Right lung (tissue), 5 donors: ENCODE data around the gene PET117. TPM values are rescaled to one million over a fixed set of nuclear protein-coding genes. Genes with fewer than 3 reads are reported as not detected.
A peak's percentile ranks its signal among the peaks of the same experiment; 100 is the strongest.
"Not testable (repeated sequence)": the region's sequence is repeated elsewhere in the genome, so short reads cannot be mapped to it uniquely, and the experiment has no call there.

Experiments used
- DNase-seq, 2 donors: peaks; one replicate each; pipeline ENCODE4 v3.0.0-alpha.2; 2013
- polyA plus RNA-seq, 5 donors: library from polyadenylated mRNA; unstranded; fragments of 120-200 nt; gene quantifications; one replicate each; pipeline versions ENCODE4 v1.2.1 to v1.2.3, GENCODE V29; 2013; ENCODE audit warnings: inconsistent platforms in 1 of 5, low replicate concordance in 1 of 5; ENCODE audit not compliant: insufficient read length in 5 of 5, insufficient read depth in 1 of 5

The PET117 gene
- polyA plus RNA-seq, 5 donors: 10.9 to 13.0 (median 12.1) TPM

DNA sequence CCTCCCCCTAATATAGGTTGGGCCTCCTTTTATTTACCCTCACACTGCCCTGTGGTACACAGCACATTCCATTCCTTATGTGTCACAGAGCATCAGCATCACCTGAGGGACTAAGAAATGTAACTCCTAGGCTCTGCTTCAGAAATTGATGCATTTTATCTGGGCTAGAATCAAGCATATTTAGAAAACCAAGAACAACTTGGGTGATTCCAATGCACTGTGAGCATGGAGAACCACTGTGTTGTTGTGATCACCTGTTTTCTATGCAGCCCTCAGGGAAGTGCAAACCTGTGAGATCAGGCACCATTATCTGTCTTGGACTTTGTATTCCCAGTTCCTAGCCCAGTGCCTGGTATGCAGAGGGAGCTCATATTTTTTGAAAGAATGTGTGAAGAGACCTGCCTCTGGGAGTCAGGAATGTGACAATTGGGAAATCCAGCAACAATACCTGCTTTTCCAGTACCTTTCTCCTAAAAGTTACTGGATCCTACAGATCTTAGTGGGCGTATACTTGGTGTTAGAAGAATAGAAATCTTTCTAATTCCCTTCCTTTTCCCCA is 7.0 kb downstream of the PET117 start:
- no peak for DNase-seq

GRCh38 chr20:18154342-18154741 is 16.7 kb downstream of the PET117 start:
- DNase-seq: no peak

DNA sequence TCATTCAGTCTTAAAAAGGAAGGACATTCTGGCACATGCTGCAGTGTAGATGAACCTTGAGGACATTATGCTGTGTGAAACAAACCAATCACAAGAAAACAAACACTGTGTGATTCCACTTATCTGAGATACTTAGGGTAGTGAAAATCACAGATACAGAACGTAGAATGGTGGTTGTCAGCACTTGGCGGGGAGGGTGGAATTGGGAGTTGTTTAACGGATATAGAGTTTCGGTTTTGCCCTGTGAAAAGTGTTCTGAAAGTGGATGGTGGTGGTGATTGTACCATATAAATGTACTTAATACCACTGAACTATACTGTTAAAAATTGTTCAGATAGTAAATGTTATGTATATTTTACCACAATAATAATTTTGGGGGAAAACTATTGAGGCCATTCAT is 18.4 kb downstream of the PET117 start:
- DNase-seq: no peak

GRCh38 chr20:18164356-18164755 is 26.7 kb downstream of the PET117 start:
- no peak for DNase-seq

DNA sequence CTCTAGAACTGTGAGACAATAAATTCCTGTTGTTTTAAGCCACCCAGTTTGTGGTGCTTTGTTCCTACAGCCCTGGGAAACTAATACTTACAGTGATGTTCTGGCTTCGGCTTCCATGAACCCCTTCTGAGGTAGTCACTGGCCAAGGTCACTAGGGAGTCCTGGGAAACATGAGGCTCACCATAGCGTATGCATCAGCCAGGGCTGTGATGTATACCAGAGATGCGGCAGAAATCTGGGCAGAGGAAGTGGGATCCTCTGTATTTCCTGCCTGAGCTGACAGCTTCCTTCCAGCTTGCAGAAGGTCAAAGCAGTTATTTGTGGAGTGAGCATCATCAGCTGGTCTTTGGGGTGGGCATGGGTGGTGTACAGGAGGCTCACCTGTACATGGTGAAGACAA is 27.9 kb downstream of the PET117 start:
- no peak for DNase-seq

- no peak for DNase-seq
These were observed 28.7 kb downstream of the PET117 start for GRCh38 chr20:18166241-18166881.

GRCh38 chr20:18166950-18167349 is 29.3 kb downstream of the PET117 start:
- no peak for DNase-seq

- DNase-seq: no peak
These were observed 34.7 kb downstream of the PET117 start for GRCh38 chr20:18172379-18172778.

DNA sequence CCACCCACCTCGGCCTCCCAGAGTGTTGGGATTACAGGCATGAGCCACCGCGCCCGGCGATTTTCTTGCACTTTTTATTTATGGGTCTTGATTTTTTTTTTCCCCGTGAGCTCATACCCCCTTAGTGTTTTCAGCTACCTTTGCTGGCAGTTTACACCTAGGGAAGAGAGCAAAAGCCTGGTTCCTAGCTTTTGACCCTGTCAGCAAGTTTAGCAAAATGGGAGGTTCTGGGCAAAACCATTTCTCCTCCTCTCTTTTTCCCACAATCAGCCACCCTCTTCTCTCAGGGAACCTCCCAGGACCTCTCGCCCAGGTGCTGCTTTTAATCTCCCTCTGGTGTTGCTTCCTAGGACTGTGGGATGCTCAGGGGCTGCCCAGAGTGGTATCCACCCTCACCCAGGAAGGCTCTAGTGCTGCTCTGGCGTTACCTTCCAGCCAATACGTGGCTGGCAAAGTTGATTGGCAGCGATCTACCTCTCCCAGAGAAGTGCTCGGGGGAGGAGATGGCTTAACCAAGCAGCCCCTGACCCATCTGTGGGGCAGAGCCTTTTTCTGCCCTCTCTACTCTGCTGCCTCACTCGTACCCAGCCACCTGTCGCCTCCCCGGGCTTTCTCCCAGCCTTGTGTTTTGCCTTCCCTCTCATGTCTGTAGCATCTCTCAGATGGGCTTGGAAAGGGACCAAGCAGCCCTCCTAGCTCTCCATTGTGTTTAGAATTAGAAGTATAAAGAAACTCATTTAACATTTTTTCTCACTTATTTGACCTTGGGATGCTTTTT is 37.4 kb downstream of the PET117 start:
- DNase-seq: no peak

DNA sequence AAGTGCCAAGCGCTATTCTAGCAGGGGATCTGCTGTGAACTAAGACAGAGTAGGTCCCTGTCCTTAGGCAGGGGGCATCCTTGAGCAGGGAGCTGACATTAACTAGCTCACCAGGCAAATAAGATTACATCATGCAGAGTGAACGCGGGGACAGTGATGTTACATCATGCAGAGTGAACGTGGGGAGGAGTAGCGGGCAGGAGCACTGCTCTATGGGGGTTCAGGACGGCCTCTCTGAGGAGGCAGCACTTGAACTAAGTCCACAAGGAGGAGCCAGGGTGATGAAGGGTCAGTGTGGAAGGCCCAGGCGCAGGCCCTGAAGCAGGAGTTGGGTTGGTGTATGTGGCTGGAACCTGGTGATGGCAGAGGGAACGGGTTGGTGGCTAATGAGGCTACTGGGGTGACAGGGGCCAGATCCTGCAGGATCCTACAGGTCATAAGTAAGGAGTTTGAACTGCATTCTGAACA is 38.7 kb downstream of the PET117 start:
- no peak for DNase-seq

DNA sequence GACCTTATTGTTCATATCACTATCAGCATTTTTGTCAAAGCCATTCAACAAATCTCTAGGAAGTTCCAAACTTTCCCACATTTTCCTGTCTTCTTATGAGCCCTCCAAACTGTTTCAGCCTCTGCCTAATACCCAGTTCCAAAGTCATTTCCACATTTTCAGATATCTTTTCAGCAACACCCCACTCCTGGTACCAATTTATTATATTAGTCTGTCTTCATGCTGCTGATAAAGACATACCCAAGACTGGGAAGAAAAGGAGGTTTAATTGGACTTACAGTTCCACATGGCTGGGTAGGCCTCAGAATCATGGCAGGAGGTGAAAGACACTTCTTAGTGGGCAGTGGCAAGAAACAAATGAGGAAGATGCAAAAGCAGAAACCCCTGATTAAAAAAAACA is 42.7 kb downstream of the PET117 start:
- not testable (repeated sequence) for DNase-seq

- DNase-seq: no peak
These were observed 43.2 kb downstream of the PET117 start for GRCh38 chr20:18180815-18181214.

DNA sequence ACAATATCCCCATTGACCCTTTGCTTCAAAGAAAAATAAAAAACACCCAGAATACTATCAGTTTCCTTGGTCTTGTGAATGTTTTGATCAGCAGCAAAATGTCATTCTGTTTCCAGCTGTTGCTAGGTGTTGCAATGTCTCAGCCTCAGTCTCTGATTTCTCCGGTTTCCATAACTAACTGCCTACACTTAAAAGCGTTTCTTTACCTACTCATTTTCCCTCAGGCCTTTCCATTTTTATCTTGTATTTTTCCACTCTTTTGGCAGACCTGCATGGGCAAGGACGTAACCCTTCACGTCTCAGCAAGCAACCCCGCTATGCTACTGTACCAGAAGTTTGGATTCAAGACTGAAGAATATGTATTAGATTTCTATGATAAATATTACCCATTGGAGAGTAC is 49.4 kb downstream of the PET117 start:
- no peak for DNase-seq

DNA sequence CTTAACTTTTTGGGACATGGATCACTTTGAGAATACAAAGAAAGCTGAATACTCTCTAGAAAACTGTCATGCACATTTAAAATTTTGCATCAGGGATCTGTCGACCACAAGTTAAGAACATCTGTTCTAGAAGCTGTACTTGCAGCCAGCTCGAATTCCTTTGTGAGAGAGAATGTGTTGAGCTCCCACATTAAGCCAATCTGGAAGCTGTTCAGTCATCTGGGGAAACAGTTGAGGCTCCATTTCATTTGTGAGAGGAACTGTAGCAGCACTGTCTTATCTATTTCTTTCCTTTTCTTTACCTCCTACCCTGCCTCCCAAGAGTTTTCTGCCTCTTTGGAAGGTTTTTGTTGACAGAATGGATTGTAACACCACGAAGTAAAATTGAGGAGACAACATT is 50.8 kb downstream of the PET117 start:
- peak in 1 of 2 donors; percentile 2 for DNase-seq

GRCh38 chr20:18190338-18191233 is 52.9 kb downstream of the PET117 start:
- DNase-seq: no peak

DNA sequence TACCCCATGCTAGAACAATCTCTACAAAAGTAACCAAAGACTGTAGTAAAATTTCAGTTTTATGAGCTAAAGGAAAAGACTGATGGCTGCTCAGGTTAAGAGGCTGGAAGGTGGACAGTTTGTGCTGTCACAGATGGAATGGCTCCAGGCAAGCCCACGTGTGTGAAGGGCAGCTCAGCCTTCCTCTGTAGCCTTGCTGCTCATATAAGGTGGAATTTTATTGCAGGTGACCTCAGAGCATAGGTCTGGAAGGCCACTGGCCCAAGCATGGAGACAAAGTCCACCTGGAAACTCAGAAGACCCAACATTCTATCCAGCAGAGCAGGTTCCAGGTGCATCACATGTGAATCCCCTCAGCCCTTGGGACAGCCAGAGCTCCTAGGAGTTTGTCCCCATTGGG is 53.6 kb downstream of the PET117 start:
- no peak for DNase-seq

Other genes starting within 250 kb of the PET117 start
- 100 to 1,000 TPM; 207 to 304 (median 265) TPM for gene SNX5, start 169.1 kb upstream of the PET117 start, polyA plus RNA-seq
- gene MGME1, start 168.8 kb upstream of the PET117 start, polyA plus RNA-seq: 10 to 100 TPM; 26.1 to 47.2 (median 34.2) TPM
- gene OVOL2, start 79.9 kb upstream of the PET117 start, polyA plus RNA-seq: 10 to 100 TPM in 1 of 5 donors, 1 to 10 TPM in 4; 6.7 to 10.3 (median 8.1) TPM
- 10 to 100 TPM; 16.4 to 24.7 (median 23.1) TPM for gene KAT14, start within 50 bp of the PET117 start, polyA plus RNA-seq
- 10 to 100 TPM; 28.3 to 38.1 (median 33.5) TPM for gene ZNF133, start 150.7 kb downstream of the PET117 start, polyA plus RNA-seq